ENCODE data around the gene PHF12.

The PHF12 gene

GRCh38 chr17:28891201-28891600 lies 60.1 kb downstream of the PHF12 start:
- H3K9me3 ChIP-seq (ENCODE audit: control insufficient read depth, insufficient read depth, low read length): no peaks in the 10 kb centered on the region
- no peaks in the 10 kb centered on the region for H3K36me3 ChIP-seq (ENCODE audit: insufficient read depth, low read length)
- no peak overlapping the region for H3K9ac ChIP-seq (ENCODE audit: low read depth, low read length)
- H3K4me1 ChIP-seq (ENCODE audit: insufficient read depth, low read length): peaks cover 16% of the 10 kb centered on the region

GRCh38 chr17:28889996-28890395 lies 61.3 kb downstream of the PHF12 start:
- Histone ChIP-seq H3K4me1 (ENCODE audit: insufficient read depth, low read length) (peaks cover 11% of the 10 kb centered on the region), H3K36me3 (ENCODE audit: insufficient read depth, low read length) (no peaks in the 10 kb centered on the region), H3K9me3 (ENCODE audit: control insufficient read depth, insufficient read depth, low read length) (no peaks in the 10 kb centered on the region), H3K9ac (ENCODE audit: low read depth, low read length) (no peak overlapping the region)

GRCh38 chr17:28888832-28889231 lies 62.5 kb downstream of the PHF12 start:
- Histone ChIP-seq H3K9me3 (ENCODE audit: control insufficient read depth, insufficient read depth, low read length) (no peaks in the 10 kb centered on the region), H3K36me3 (ENCODE audit: insufficient read depth, low read length) (no peaks in the 10 kb centered on the region), H3K9ac (ENCODE audit: low read depth, low read length) (no peak overlapping the region), H3K4me1 (ENCODE audit: insufficient read depth, low read length) (peaks cover 11% of the 10 kb centered on the region)

- no peaks in the 10 kb centered on the region for H3K36me3 ChIP-seq (ENCODE audit: insufficient read depth, low read length)
- H3K9ac ChIP-seq (ENCODE audit: low read depth, low read length): no peak overlapping the region
- H3K4me1 ChIP-seq (ENCODE audit: insufficient read depth, low read length): peaks cover 11% of the 10 kb centered on the region
- no peaks in the 10 kb centered on the region for H3K9me3 ChIP-seq (ENCODE audit: control insufficient read depth, insufficient read depth, low read length)
These were observed 63.3 kb downstream of the PHF12 start for GRCh38 chr17:28887871-28888471.

GRCh38 chr17:28885951-28886350 lies 65.4 kb downstream of the PHF12 start:
- Histone ChIP-seq H3K4me1 (ENCODE audit: insufficient read depth, low read length) (peaks cover 11% of the 10 kb centered on the region), H3K36me3 (ENCODE audit: insufficient read depth, low read length) (peaks cover 7% of the 10 kb centered on the region), H3K9ac (ENCODE audit: low read depth, low read length) (no peak overlapping the region), H3K9me3 (ENCODE audit: control insufficient read depth, insufficient read depth, low read length) (no peaks in the 10 kb centered on the region)

GRCh38 chr17:28885363-28885762 lies 66.0 kb downstream of the PHF12 start:
- H3K36me3 ChIP-seq (ENCODE audit: insufficient read depth, low read length): peaks cover 7% of the 10 kb centered on the region
- peaks cover 11% of the 10 kb centered on the region for H3K4me1 ChIP-seq (ENCODE audit: insufficient read depth, low read length)
- no peaks in the 10 kb centered on the region for H3K9me3 ChIP-seq (ENCODE audit: control insufficient read depth, insufficient read depth, low read length)
- H3K9ac ChIP-seq (ENCODE audit: low read depth, low read length): no peak overlapping the region

- Histone ChIP-seq H3K4me1 (ENCODE audit: insufficient read depth, low read length) (peaks cover 11% of the 10 kb centered on the region), H3K36me3 (ENCODE audit: insufficient read depth, low read length) (peaks cover 7% of the 10 kb centered on the region), H3K9ac (ENCODE audit: low read depth, low read length) (no peak overlapping the region), H3K9me3 (ENCODE audit: control insufficient read depth, insufficient read depth, low read length) (no peaks in the 10 kb centered on the region)
These were observed 67.2 kb downstream of the PHF12 start for GRCh38 chr17:28883967-28884702.

GRCh38 chr17:28882154-28882895 lies 69.0 kb downstream of the PHF12 start:
- Histone ChIP-seq H3K36me3 (ENCODE audit: insufficient read depth, low read length) (peaks cover 7% of the 10 kb centered on the region), H3K9me3 (ENCODE audit: control insufficient read depth, insufficient read depth, low read length) (no peaks in the 10 kb centered on the region), H3K9ac (ENCODE audit: low read depth, low read length) (no peak overlapping the region), H3K4me1 (ENCODE audit: insufficient read depth, low read length) (peaks cover 3% of the 10 kb centered on the region; the same call in 1 of the 2 replicates)

- Histone ChIP-seq H3K9ac (ENCODE audit: low read depth, low read length) (no peak overlapping the region), H3K9me3 (ENCODE audit: control insufficient read depth, insufficient read depth, low read length) (no peaks in the 10 kb centered on the region), H3K36me3 (ENCODE audit: insufficient read depth, low read length) (peaks cover 7% of the 10 kb centered on the region), H3K4me1 (ENCODE audit: insufficient read depth, low read length) (no peaks in the 10 kb centered on the region)
These were observed 69.7 kb downstream of the PHF12 start for GRCh38 chr17:28881533-28882056.

- Histone ChIP-seq H3K9me3 (ENCODE audit: control insufficient read depth, insufficient read depth, low read length) (no peaks in the 10 kb centered on the region), H3K36me3 (ENCODE audit: insufficient read depth, low read length) (peaks cover 7% of the 10 kb centered on the region), H3K9ac (ENCODE audit: low read depth, low read length) (no peak overlapping the region), H3K4me1 (ENCODE audit: insufficient read depth, low read length) (no peaks in the 10 kb centered on the region)
These were observed 70.8 kb downstream of the PHF12 start for GRCh38 chr17:28880572-28880945.

GRCh38 chr17:28879886-28880571 lies 71.3 kb downstream of the PHF12 start:
- Histone ChIP-seq H3K9ac (ENCODE audit: low read depth, low read length) (no peak overlapping the region), H3K36me3 (ENCODE audit: insufficient read depth, low read length) (peaks cover 7% of the 10 kb centered on the region)

GRCh38 chr17:28878981-28879380 lies 72.3 kb downstream of the PHF12 start:
- Histone ChIP-seq H3K36me3 (ENCODE audit: insufficient read depth, low read length) (peaks cover 7% of the 10 kb centered on the region), H3K9ac (ENCODE audit: low read depth, low read length) (no peak overlapping the region), H3K4me1 (ENCODE audit: insufficient read depth, low read length) (no peaks in the 10 kb centered on the region), H3K9me3 (ENCODE audit: control insufficient read depth, insufficient read depth, low read length) (no peaks in the 10 kb centered on the region)

More at GRCh38 chr17:28879886-28880571, 71.3 kb downstream of the PHF12 start:
- Histone ChIP-seq H3K4me1 (ENCODE audit: insufficient read depth, low read length) (no peaks in the 10 kb centered on the region), H3K9me3 (ENCODE audit: control insufficient read depth, insufficient read depth, low read length) (no peaks in the 10 kb centered on the region)

GRCh38 chr17:28878158-28878910 lies 73.0 kb downstream of the PHF12 start:
- H3K9ac ChIP-seq (ENCODE audit: low read depth, low read length): no peak overlapping the region
- no peaks in the 10 kb centered on the region for H3K9me3 ChIP-seq (ENCODE audit: control insufficient read depth, insufficient read depth, low read length)
- peaks cover 7% of the 10 kb centered on the region for H3K36me3 ChIP-seq (ENCODE audit: insufficient read depth, low read length)
- H3K4me1 ChIP-seq (ENCODE audit: insufficient read depth, low read length): no peaks in the 10 kb centered on the region
